DMS 273 (cell line): ENCODE measurements around the gene RAD51C.
"Not testable (repeated sequence)": the region's sequence is repeated elsewhere in the genome, so short reads cannot be mapped to it uniquely, and the experiment has no call there.

ENCODE experiments used
- DNase-seq: peaks from one replicate; lab custom pipeline; 2025; ENCODE audit not compliant: unreplicated experiment; lab: John Stamatoyannopoulos, UW

RAD51C gene

GRCh38 chr17:58734811-58735210, 42.4 kb downstream of the RAD51C start:
- DNase-seq = no peak

GRCh38 chr17:58741121-58741625, 48.8 kb downstream of the RAD51C start:
- DNase-seq = no peak

DNA sequence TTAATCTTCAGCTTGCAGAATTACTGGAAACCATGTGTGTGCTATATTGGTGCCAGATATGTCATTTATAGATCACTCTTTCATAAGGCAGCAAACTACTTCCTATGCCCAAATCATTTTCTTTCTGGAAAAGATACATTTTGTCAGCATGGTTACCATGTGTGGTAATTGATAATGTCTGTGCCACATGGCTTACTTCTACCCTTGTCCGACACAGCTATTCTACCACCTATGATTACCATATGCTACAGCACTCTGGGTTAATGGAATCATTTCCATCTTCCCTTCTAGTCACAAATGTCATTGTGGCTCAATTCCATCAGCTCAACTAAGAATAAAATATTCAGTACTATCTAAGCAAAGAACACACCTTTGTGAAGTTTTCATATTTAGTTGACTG, 55.3 kb downstream of the RAD51C start:
- DNase-seq = no peak

GRCh38 chr17:58749627-58750026, 57.2 kb downstream of the RAD51C start:
- not testable (repeated sequence) for DNase-seq

- no peak for DNase-seq
These were observed 60.6 kb downstream of the RAD51C start for GRCh38 chr17:58753026-58753425.

DNA sequence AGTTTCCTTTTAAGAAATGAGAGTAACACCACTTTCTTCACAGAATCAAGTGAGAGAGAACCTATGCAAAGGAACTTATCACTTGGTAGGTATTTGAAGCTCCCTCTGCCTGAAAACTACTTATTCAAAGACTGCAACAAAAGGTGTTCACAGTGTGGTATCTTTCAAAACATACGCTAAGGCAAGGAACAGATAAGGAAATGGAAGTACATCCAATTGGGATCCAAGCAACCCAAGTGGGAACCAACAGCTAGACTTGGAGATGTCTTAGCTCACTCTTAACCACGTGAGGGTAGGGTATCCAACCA, 62.8 kb downstream of the RAD51C start:
- no peak for DNase-seq

DNA sequence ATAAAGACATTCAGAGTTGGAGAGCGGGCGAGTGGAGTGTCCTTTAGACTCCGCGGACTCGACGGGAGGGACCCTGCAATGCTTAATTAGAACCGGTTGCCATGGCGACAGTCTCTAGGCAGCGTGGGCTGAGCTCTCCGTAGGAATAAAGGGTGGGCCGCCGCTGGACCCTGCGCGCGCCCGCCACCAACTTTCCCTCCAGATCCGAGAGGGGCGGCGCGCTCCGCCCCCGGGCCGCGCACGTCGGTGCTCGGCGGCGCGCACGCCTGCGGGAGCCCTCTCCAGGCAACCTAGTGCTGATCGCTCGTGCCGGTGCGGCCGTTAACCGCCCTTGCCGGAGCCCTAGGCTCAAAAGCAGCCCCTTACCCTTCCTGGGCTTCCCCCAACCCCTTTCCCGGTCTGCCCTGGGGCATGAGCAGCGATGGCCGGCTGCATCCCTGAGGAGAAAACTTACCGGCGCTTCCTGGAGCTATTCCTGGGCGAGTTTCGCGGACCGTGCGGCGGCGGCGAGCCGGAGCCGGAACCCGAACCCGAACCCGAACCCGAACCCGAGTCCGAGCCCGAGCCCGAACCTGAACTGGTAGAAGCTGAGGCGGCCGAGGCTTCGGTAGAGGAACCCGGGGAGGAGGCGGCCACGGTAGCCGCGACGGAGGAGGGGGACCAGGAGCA, 63.3 kb downstream of the RAD51C start, which contains the start of gene PPM1E:
TSS of gene PPM1E (plus strand) at position 278 of the 669 bp plus-strand sequence.
- peak; percentile 97 for DNase-seq

GRCh38 chr17:58756246-58757161, 64.1 kb downstream of the RAD51C start:
- peak; percentile 71 for DNase-seq

GRCh38 chr17:58757162-58757613, 64.8 kb downstream of the RAD51C start:
- DNase-seq = peak; percentile 32

- DNase-seq = no peak
These were observed 66.5 kb downstream of the RAD51C start for GRCh38 chr17:58758890-58759289.

DNA sequence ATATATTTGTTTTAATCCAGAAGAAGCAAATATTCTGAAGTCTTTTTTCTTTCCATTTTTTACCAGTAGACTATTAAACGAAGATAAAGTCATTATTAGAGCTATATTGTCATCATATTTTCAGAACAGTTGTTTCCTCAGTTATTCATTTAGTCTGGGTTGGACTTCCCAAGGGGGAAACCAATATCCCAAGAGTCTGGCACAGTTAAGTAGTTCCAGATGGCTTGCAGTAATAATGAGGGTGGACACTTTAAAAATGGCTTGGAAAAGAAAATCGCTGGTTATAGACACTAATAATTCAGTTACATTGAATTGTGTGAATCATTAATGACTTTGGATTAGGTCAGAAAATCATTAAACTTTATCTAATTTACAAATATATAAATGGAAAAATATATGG, 67.1 kb downstream of the RAD51C start:
- DNase-seq = peak; percentile 50

DNA sequence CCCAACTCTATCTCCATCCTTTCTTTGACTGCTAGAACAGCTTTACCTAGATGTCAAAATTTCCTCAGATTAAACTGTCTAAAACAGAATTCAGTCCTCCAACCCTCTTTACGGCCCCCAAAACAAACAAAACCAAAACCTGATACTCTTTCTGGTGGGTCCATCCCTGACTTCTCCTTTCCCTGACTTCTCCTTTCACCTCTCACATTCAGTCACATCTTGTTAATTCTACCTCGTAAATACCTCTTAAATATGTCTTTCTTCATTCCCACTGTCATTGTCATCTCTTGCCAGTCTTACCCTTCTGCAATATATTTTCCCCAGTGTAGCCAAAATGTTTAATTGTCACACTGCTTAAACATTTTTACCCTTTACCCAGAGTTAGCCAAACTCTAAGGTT, 67.8 kb downstream of the RAD51C start:
- no peak for DNase-seq

- no peak for DNase-seq
These were observed 70.9 kb downstream of the RAD51C start for GRCh38 chr17:58763263-58763662.

- no peak for DNase-seq
These were observed 72.0 kb downstream of the RAD51C start for GRCh38 chr17:58764373-58764772.

- not testable (repeated sequence) for DNase-seq
These were observed 86.1 kb downstream of the RAD51C start for GRCh38 chr17:58778482-58778881.

GRCh38 chr17:58779446-58779845, 87.0 kb downstream of the RAD51C start:
- DNase-seq = no peak

- DNase-seq = peak; percentile 75
These were observed 91.0 kb downstream of the RAD51C start for GRCh38 chr17:58783380-58783779.

DNA sequence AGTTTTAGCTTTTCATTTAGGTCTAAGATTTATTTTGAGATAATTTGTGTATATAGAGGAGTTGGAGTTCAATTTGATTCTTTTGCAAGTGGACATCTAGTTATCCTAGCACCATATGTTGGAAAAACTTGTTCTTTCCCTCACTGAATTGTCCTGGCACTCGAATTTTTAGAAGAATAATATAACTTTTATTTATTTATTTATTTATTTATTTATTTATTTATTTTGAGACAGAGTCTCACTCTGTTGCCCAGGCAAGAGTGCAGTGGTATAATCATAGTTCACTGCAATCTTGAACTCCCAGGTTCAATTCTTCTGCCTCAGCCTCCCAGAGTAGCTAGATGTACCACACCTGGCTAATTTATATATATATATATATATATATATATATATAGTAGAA, 92.7 kb downstream of the RAD51C start:
- no peak for DNase-seq
